ENCODE results near the gene IL4R. TPM values are rescaled to one million over a fixed set of nuclear protein-coding genes. Genes with fewer than 3 reads are reported as not detected.

The IL4R gene
- 10 to 100 TPM in 4 of 10 donors, 1 to 10 TPM in 6; 5.0 to 28.9 (median 9.7) TPM for total RNA-seq
- 10 to 100 TPM; 10.0 to 10.2 TPM for polyA plus RNA-seq
- long read RNA-seq, donor 1, partial matches to known transcripts, result 1 of 3 reads
- long read RNA-seq, donor 1, other reads (novel, unspliced or antisense), result 2 of 3 reads
- long read RNA-seq, donor 2, partial matches to known transcripts, result 1 of 3 reads
- long read RNA-seq, donor 2, other reads (novel, unspliced or antisense), result 2 of 3 reads
- long read RNA-seq, donor 3, partial matches to known transcripts, result 0 of 10 reads
- long read RNA-seq, donor 3, other reads (novel, unspliced or antisense), result 8 of 10 reads

DNA sequence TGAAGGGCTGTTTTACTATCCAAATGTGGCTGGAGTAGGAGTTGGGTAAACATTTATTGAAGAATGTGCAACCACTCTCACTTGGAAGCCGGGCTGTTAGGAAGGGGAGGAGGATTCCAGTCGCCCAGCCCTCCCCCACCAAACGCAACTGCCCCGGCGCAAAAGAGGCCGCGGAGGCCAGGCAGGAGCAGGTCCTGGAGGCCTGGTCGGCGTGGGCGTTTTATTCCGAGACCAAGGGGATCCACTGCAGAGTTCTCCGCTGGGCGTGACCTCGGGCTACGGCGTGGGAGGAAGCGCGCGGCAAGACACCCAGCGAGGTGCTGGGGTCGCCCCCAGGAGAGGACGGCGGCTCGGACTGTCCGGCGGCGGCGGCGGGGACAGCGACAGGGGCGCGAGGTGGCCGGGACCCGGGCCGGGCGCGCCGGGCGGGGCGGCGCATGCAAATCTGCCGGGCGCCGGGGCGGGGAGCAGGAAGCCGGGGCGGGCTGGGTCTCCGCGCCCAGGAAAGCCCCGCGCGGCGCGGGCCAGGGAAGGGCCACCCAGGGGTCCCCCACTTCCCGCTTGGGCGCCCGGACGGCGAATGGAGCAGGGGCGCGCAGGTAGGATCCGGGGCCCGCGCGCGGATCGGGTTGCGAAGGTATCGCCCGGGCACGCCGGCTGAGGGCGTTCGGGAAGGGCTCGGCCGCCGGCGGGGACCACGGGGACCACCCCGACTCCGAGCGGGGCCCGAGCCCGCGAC is at the start of gene IL4R:
Gene IL4R (plus strand): TSS at position 553 of the 739 bp plus-strand sequence. CDS start 26,230 bp downstream, outside the sequence.
- ATAC-seq (peak; percentile 32 to 67 (median 54)), DNase-seq (peak; percentile 74 to 76)
- Histone ChIP-seq H3K4me1 (peaks cover 0 to 52% (median 36%) of the 10 kb centered on the region in 9 donors), H3K36me3 (peaks cover 0 to 4% (median 0%) of the 10 kb centered on the region in 9 donors), H3K27me3 (peaks cover 0 to 12% (median 0%) of the 10 kb centered on the region in 7 donors), H3K4me3 (peak within 1 kb of the TSS; percentile 70 to 97 (median 86)), H3K9me3 (peaks cover 0 to 6% (median 0%) of the 10 kb centered on the region in 11 donors), H3K27ac (peak within 1 kb of the TSS; percentile 88 to 100 (median 96))
- intact Hi-C loops (cut with DNase I), result loop anchor here in 6 of 10 donors (2.0 to 10.0 kb wide), 6 partner anchors 17 to 79 kb away; no protein-coding TSS in a partner anchor
- TF ChIP-seq, protein P1, sequence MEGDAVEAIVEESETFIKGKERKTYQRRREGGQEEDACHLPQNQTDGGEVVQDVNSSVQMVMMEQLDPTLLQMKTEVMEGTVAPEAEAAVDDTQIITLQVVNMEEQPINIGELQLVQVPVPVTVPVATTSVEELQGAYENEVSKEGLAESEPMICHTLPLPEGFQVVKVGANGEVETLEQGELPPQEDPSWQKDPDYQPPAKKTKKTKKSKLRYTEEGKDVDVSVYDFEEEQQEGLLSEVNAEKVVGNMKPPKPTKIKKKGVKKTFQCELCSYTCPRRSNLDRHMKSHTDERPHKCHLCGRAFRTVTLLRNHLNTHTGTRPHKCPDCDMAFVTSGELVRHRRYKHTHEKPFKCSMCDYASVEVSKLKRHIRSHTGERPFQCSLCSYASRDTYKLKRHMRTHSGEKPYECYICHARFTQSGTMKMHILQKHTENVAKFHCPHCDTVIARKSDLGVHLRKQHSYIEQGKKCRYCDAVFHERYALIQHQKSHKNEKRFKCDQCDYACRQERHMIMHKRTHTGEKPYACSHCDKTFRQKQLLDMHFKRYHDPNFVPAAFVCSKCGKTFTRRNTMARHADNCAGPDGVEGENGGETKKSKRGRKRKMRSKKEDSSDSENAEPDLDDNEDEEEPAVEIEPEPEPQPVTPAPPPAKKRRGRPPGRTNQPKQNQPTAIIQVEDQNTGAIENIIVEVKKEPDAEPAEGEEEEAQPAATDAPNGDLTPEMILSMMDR (IDR thresholded peaks at IDR 0.05), result no peak
- WGBS, 2 donors, result 0 to 1% methylated on average over 65 to 85 of the region's 85 CpGs

DNA sequence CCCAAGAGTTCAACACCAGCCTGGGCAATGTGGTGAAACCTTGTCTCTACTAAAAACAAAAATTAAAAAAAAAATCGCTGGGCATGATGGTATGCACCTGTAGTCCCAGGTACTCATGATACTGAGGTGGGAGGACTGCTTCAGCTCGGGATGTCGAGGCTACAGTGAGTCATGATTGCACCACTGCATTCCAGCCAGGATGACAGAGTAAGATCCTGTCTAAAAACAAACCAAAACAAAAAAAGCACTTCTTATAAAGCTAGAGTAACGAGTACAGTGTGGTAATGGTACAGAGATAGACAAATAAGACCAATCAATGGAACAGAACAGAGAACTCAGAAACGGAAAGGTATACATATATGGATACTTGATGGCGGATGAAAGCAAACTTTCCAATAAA is 49.6 kb upstream of the IL4R start:
- no peak overlapping the region for H3K27ac ChIP-seq
- intact Hi-C loops (cut with DNase I), result no loop called here
- WGBS, 2 donors, result 77 to 86% methylated on average over 6 of the region's 6 CpGs
- H3K27me3 ChIP-seq, result no peaks in the 10 kb centered on the region
- H3K9me3 ChIP-seq, result no peaks in the 10 kb centered on the region
- peaks cover 0 to 36% (median 8%) of the 10 kb centered on the region in 9 donors for H3K4me1 ChIP-seq
- no peak for DNase-seq
- H3K36me3 ChIP-seq, result peaks cover 0 to 3% (median 0%) of the 10 kb centered on the region in 9 donors
- H3K4me3 ChIP-seq, result no peak overlapping the region
- TF ChIP-seq, protein P1 (IDR thresholded peaks at IDR 0.05), result no peak
- no peak for ATAC-seq

DNA sequence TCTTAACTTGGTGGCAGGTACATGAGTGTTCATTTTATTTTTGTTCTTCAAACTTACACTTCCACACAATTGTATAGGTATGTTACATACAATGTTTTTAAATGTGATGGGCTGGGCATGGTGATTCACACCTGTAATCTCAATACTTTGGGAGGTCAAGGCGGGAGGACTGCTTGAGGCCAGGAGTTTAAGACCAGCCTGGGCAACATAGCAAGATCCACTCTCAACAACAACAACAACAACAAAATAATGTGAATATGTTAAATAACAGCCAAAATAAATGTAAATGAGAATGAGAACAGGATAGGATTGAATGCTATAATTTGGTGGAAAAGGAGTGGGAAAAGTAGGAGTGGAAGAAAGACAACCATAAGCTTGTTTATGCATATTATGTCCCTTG is 47.8 kb upstream of the IL4R start:
- TF ChIP-seq, protein P1 (IDR thresholded peaks at IDR 0.05), result no peak
- peaks cover 0 to 3% (median 0%) of the 10 kb centered on the region in 9 donors for H3K36me3 ChIP-seq
- intact Hi-C loops (cut with DNase I), result no loop called here
- no peaks in the 10 kb centered on the region for H3K9me3 ChIP-seq
- WGBS, 2 donors, result 96 to 100% methylated on average over 1 of the region's 1 CpG
- DNase-seq (no peak), ATAC-seq (no peak)
- H3K4me3 ChIP-seq, result no peak overlapping the region
- no peak overlapping the region for H3K27ac ChIP-seq
- peaks cover 0 to 35% (median 9%) of the 10 kb centered on the region in 9 donors for H3K4me1 ChIP-seq
- no peaks in the 10 kb centered on the region for H3K27me3 ChIP-seq

DNA sequence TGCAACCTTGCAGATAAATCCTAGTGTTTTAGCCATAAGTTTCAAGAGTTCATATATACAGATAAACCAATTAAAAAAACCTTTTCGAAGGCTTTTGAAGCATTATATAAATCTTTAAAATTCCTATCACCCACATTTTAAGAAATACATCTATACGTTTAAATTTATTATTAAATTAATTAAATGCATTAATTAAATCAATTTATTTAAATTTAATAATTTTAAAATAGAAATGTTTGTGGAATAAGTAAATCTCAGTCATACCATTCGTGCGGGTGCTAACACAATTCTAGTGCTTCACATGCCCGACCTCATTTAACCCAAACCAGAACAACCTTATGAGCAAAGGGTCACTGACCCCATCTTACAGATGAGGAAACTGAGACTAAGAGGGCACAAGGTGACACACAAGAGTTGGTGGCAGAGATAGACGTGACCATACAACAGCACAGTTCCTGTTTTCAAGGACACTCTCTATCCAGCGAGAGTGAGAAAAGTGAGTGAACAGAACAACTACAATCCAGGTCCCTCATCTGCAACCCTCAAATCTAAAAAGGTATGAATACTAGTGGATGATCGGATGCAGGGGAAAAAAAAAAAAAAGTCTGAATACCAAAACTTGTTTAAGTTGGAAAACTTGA is 46.6 kb upstream of the IL4R start:
- Histone ChIP-seq H3K9me3 (no peaks in the 10 kb centered on the region), H3K27me3 (no peaks in the 10 kb centered on the region), H3K36me3 (peaks cover 0 to 3% (median 0%) of the 10 kb centered on the region in 9 donors), H3K27ac (no peak overlapping the region), H3K4me3 (no peak overlapping the region), H3K4me1 (peaks cover 0 to 34% (median 9%) of the 10 kb centered on the region in 9 donors)
- intact Hi-C loops (cut with DNase I), result no loop called here
- 91 to 92% methylated on average over 8 of the region's 8 CpGs for WGBS, 2 donors
- no peak for DNase-seq
- TF ChIP-seq, protein P1 (IDR thresholded peaks at IDR 0.05), result no peak
- no peak for ATAC-seq
